Germinal center (tissue), 1 donor: ENCODE measurements around the gene OPA3.
"Not testable (repeated sequence)": the region's sequence is repeated elsewhere in the genome, so short reads cannot be mapped to it uniquely, and the experiment has no call there.

Source experiments
- DNase-seq: peaks from one replicate; pipeline ENCODE4 v3.0.0; 2012; ENCODE audit warnings: mixed read lengths, low spot score

The OPA3 gene

GRCh38 chr19:45522010-45522941, 62.3 kb downstream of the OPA3 start:
- no peak for DNase-seq

GRCh38 chr19:45518469-45518826, 66.2 kb downstream of the OPA3 start:
- no peak for DNase-seq

- DNase-seq: no peak
These were observed 66.7 kb downstream of the OPA3 start for GRCh38 chr19:45517641-45518468.

- no peak for DNase-seq
These were observed 67.4 kb downstream of the OPA3 start for GRCh38 chr19:45517238-45517637.

- peak; percentile 10 for DNase-seq
These were observed 68.7 kb downstream of the OPA3 start for GRCh38 chr19:45515807-45516401.

- peak; percentile 74 for DNase-seq
These were observed 69.4 kb downstream of the OPA3 start for GRCh38 chr19:45515081-45515624.

- no peak for DNase-seq
These were observed 70.1 kb downstream of the OPA3 start for GRCh38 chr19:45514376-45515051.

GRCh38 chr19:45512881-45513483, 71.6 kb downstream of the OPA3 start:
- DNase-seq: no peak

GRCh38 chr19:45511074-45511473, 73.5 kb downstream of the OPA3 start:
- DNase-seq: no peak

GRCh38 chr19:45510352-45510751, 74.2 kb downstream of the OPA3 start:
- DNase-seq: not testable (repeated sequence)

GRCh38 chr19:45509692-45510015, 74.9 kb downstream of the OPA3 start:
- no peak for DNase-seq

GRCh38 chr19:45508861-45509691, 75.5 kb downstream of the OPA3 start:
- peak; percentile 65 for DNase-seq

- DNase-seq: peak; percentile 46
These were observed 76.2 kb downstream of the OPA3 start for GRCh38 chr19:45508417-45508860.

- DNase-seq: no peak
These were observed 76.7 kb downstream of the OPA3 start for GRCh38 chr19:45507872-45508416.

- peak; percentile 86 for DNase-seq
These were observed 77.4 kb downstream of the OPA3 start, which contains the start of gene VASP for GRCh38 chr19:45506989-45507871. Gene VASP, plus strand, starts transcription at chr19:45507479. Its CDS starts 293 bp downstream, at chr19:45507772.

- peak; percentile 91 for DNase-seq
These were observed 78.2 kb downstream of the OPA3 start for GRCh38 chr19:45506246-45506988.

GRCh38 chr19:45505996-45506245, 78.7 kb downstream of the OPA3 start:
- no peak for DNase-seq

- DNase-seq: no peak
These were observed 79.2 kb downstream of the OPA3 start for GRCh38 chr19:45505151-45505995.
